ENCODE data around the gene ICAM2.

GRCh38 chr17:63997341-63998048, 22.9 kb downstream of the ICAM2 start:
- TF ChIP-seq FOXA1 (IDR thresholded peaks at IDR 0.05) (no peak), CTBP1 (IDR thresholded peaks at IDR 0.05; ENCODE audit: borderline replicate concordance) (no peak), FOXK2 (IDR thresholded peaks at IDR 0.05) (no peak), ELF4 (IDR thresholded peaks at IDR 0.05) (no peak), FOXM1 (IDR thresholded peaks at IDR 0.05; ENCODE audit: borderline replicate concordance) (no peak), SP1 (IDR thresholded peaks at IDR 0.05) (no peak), ZNF384 (IDR thresholded peaks at IDR 0.05) (no peak), SUZ12 (IDR thresholded peaks at IDR 0.05) (no peak), HDGF (IDR thresholded peaks at IDR 0.05; ENCODE audit: borderline replicate concordance) (no peak), L3MBTL2 (conservative IDR thresholded peaks at IDR 0.05) (no peak), BHLHE40 (IDR thresholded peaks at IDR 0.05; ENCODE audit: borderline replicate concordance) (no peak), NFRKB (IDR thresholded peaks at IDR 0.05) (no peak), PKNOX1 (IDR thresholded peaks at IDR 0.05) (no peak)

Data from HEK293T (cell line).